Measurements from ENCODE around the gene SERPINB6. TPM values are rescaled to one million over a fixed set of nuclear protein-coding genes. Genes with fewer than 3 reads are reported as not detected.
A peak's percentile ranks its signal among the peaks of the same experiment; 100 is the strongest.

The SERPINB6 gene
- total and polyA plus RNA-seq, 9 of the 15 experiments (the other 6 are each of a cell fraction or from before 2014, with no cell fraction given): 86.6 to 211 (median 143) TPM

GRCh38 chr6:2970753-2971419, 481 bp downstream of the SERPINB6 start (continued):
- TF ChIP-seq ZNF398 (CRISPR knock-in tag; IDR thresholded peaks at IDR 0.05) (no peak), ZNF592 (IDR thresholded peaks at IDR 0.05) (peak; percentile 60; the same call in 1 of the 2 replicates), PHF8 (IDR thresholded peaks at IDR 0.05; ENCODE audit: borderline replicate concordance, low read length) (peak; percentile 63; the same call in 1 of the 2 replicates), POLR2A (conservative IDR thresholded peaks at IDR 0.05) (no peak; the same call in 1 of the 2 replicates), TGIF2 (CRISPR knock-in tag; IDR thresholded peaks at IDR 0.05) (no peak), NCOA2 (IDR thresholded peaks at IDR 0.05; ENCODE audit: partially characterized antibody in 2 of 2) (no peak)
- TF ChIP-seq, protein P1, sequence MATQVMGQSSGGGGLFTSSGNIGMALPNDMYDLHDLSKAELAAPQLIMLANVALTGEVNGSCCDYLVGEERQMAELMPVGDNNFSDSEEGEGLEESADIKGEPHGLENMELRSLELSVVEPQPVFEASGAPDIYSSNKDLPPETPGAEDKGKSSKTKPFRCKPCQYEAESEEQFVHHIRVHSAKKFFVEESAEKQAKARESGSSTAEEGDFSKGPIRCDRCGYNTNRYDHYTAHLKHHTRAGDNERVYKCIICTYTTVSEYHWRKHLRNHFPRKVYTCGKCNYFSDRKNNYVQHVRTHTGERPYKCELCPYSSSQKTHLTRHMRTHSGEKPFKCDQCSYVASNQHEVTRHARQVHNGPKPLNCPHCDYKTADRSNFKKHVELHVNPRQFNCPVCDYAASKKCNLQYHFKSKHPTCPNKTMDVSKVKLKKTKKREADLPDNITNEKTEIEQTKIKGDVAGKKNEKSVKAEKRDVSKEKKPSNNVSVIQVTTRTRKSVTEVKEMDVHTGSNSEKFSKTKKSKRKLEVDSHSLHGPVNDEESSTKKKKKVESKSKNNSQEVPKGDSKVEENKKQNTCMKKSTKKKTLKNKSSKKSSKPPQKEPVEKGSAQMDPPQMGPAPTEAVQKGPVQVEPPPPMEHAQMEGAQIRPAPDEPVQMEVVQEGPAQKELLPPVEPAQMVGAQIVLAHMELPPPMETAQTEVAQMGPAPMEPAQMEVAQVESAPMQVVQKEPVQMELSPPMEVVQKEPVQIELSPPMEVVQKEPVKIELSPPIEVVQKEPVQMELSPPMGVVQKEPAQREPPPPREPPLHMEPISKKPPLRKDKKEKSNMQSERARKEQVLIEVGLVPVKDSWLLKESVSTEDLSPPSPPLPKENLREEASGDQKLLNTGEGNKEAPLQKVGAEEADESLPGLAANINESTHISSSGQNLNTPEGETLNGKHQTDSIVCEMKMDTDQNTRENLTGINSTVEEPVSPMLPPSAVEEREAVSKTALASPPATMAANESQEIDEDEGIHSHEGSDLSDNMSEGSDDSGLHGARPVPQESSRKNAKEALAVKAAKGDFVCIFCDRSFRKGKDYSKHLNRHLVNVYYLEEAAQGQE (IDR thresholded peaks at IDR 0.05; ENCODE audit: borderline replicate concordance): no peak
- TF ChIP-seq, protein P1 (CRISPR knock-in tag; IDR thresholded peaks at IDR 0.05; ENCODE audit: low read depth): peak; percentile 75; the same call in 1 of the 2 replicates
- TF ChIP-seq, protein P2, sequence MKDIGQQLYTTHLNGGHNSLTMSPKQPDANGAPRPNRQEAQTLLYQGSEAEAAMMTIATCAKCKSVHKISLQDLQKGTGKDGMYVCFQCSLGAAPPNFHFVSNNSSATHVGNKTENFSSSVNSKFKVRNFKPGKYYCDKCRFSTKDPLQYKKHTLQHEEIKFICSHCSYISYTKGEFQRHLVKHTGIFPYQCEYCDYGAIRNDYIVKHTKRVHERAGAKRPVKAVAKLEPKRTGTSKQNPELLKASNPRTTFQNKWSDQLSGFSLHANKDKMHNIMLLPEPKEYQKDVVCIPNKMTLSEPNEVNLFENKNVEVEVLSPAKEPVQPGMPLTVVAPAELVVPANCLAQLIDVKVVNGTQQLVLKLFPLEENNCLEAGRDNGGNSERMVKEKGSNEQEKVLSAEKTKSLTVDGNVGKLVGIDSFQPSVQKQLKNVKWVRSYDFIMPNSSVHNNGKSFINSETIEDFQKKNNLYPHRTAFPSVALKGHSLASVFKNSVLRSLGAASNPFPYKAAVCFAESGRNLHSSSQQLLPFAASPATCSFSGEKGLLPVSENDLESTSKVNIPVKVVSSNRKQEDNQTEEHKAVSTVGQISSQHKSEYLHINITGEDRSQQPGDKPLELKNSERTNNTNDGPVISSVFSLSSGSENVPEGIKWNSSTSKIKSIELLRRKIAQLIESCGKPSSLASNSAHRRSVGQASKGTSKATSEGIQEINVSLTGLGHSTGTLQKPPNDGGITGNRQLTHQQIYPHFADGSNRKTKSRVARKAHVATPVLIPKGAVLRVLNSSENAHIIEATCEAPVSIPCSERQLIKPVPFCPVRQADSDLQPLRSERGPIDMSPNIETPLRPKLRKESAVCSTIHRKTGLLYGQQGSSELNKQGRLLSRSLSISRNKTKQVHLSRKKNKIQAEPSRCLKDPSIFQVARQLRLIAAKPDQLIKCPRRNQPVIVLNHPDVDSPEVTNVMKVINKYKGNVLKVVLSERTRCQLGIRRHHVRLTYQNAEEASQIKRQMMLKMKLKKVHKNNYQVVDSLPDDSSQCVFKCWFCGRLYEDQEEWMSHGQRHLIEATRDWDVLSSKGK (CRISPR knock-in tag; IDR thresholded peaks at IDR 0.05): no peak

All from K562 (cell line).